Measurements from ENCODE around the gene FANCD2. TPM values are rescaled to one million over a fixed set of nuclear protein-coding genes. Genes with fewer than 3 reads are reported as not detected.
"Not testable (repeated sequence)": the region's sequence is repeated elsewhere in the genome, so short reads cannot be mapped to it uniquely, and the experiment has no call there.

FANCD2 gene
- total RNA-seq, 1 donor from 2014 or later, result 6.5 TPM

GRCh38 chr3:10055097-10055496 lies 28.9 kb downstream of the FANCD2 start:
- Mint-ChIP-seq H3K27me3 (ENCODE audit: unreplicated experiment) (no peaks in the 10 kb centered on the region), H3K27ac (ENCODE audit: unreplicated experiment) (no peak overlapping the region), H3K9me3 (ENCODE audit: unreplicated experiment) (no peaks in the 10 kb centered on the region), H3K4me3 (ENCODE audit: unreplicated experiment) (no peak overlapping the region), H3K36me3 (ENCODE audit: unreplicated experiment) (no peaks in the 10 kb centered on the region), H3K4me1 (ENCODE audit: unreplicated experiment) (no peaks in the 10 kb centered on the region)
- no peak for DNase-seq (ENCODE audit: extremely low spot score, unreplicated experiment)
- no peak for TF ChIP-seq CTCF (IDR thresholded peaks at IDR 0.05)

- peaks cover 15% of the 10 kb centered on the region for H3K36me3 Mint-ChIP-seq (ENCODE audit: unreplicated experiment)
- not testable (repeated sequence) for H3K4me1 Mint-ChIP-seq (ENCODE audit: unreplicated experiment); H3K4me3 Mint-ChIP-seq (ENCODE audit: unreplicated experiment); DNase-seq (ENCODE audit: extremely low spot score, unreplicated experiment); H3K9me3 Mint-ChIP-seq (ENCODE audit: unreplicated experiment); H3K27me3 Mint-ChIP-seq (ENCODE audit: unreplicated experiment); H3K27ac Mint-ChIP-seq (ENCODE audit: unreplicated experiment)
These were observed 43.8 kb downstream of the FANCD2 start for GRCh38 chr3:10070077-10070476.

GRCh38 chr3:10074666-10075065 lies 48.4 kb downstream of the FANCD2 start:
- Mint-ChIP-seq H3K9me3 (ENCODE audit: unreplicated experiment) (no peaks in the 10 kb centered on the region), H3K27me3 (ENCODE audit: unreplicated experiment) (no peaks in the 10 kb centered on the region), H3K4me1 (ENCODE audit: unreplicated experiment) (no peaks in the 10 kb centered on the region), H3K36me3 (ENCODE audit: unreplicated experiment) (no peaks in the 10 kb centered on the region), H3K4me3 (ENCODE audit: unreplicated experiment) (no peak overlapping the region), H3K27ac (ENCODE audit: unreplicated experiment) (no peak overlapping the region)
- TF ChIP-seq CTCF (IDR thresholded peaks at IDR 0.05), result no peak
- DNase-seq (ENCODE audit: extremely low spot score, unreplicated experiment), result no peak

- Mint-ChIP-seq H3K4me3 (ENCODE audit: unreplicated experiment) (no peak overlapping the region), H3K36me3 (ENCODE audit: unreplicated experiment) (peaks cover 3% of the 10 kb centered on the region), H3K4me1 (ENCODE audit: unreplicated experiment) (no peaks in the 10 kb centered on the region), H3K9me3 (ENCODE audit: unreplicated experiment) (no peaks in the 10 kb centered on the region), H3K27me3 (ENCODE audit: unreplicated experiment) (no peaks in the 10 kb centered on the region), H3K27ac (ENCODE audit: unreplicated experiment) (no peak overlapping the region)
- TF ChIP-seq CTCF (IDR thresholded peaks at IDR 0.05), result no peak
- DNase-seq (ENCODE audit: extremely low spot score, unreplicated experiment), result no peak
These were observed 55.6 kb downstream of the FANCD2 start for GRCh38 chr3:10081871-10082270.

- H3K4me3 Mint-ChIP-seq (ENCODE audit: unreplicated experiment), result no peak overlapping the region
- no peak for DNase-seq (ENCODE audit: extremely low spot score, unreplicated experiment)
- H3K27me3 Mint-ChIP-seq (ENCODE audit: unreplicated experiment), result no peaks in the 10 kb centered on the region
- H3K4me1 Mint-ChIP-seq (ENCODE audit: unreplicated experiment), result peaks cover 3% of the 10 kb centered on the region
- no peak for TF ChIP-seq CTCF (IDR thresholded peaks at IDR 0.05)
- no peak overlapping the region for H3K27ac Mint-ChIP-seq (ENCODE audit: unreplicated experiment)
- no peaks in the 10 kb centered on the region for H3K9me3 Mint-ChIP-seq (ENCODE audit: unreplicated experiment)
- H3K36me3 Mint-ChIP-seq (ENCODE audit: unreplicated experiment), result peaks cover 3% of the 10 kb centered on the region
These were observed 59.5 kb downstream of the FANCD2 start for GRCh38 chr3:10085738-10086137.

- Mint-ChIP-seq H3K4me3 (ENCODE audit: unreplicated experiment) (no peak overlapping the region), H3K27ac (ENCODE audit: unreplicated experiment) (no peak overlapping the region)
These were observed 62.0 kb downstream of the FANCD2 start for GRCh38 chr3:10088256-10088655.

More at GRCh38 chr3:10088256-10088655, 62.0 kb downstream of the FANCD2 start:
- peaks cover 3% of the 10 kb centered on the region for H3K4me1 Mint-ChIP-seq (ENCODE audit: unreplicated experiment)
- no peaks in the 10 kb centered on the region for H3K36me3 Mint-ChIP-seq (ENCODE audit: unreplicated experiment)
- no peaks in the 10 kb centered on the region for H3K9me3 Mint-ChIP-seq (ENCODE audit: unreplicated experiment)
- TF ChIP-seq CTCF (IDR thresholded peaks at IDR 0.05), result no peak
- no peak for DNase-seq (ENCODE audit: extremely low spot score, unreplicated experiment)
- no peaks in the 10 kb centered on the region for H3K27me3 Mint-ChIP-seq (ENCODE audit: unreplicated experiment)
